ENCODE data around the gene LST1. TPM values are rescaled to one million over a fixed set of nuclear protein-coding genes. Genes with fewer than 3 reads are reported as not detected.
"Not testable (repeated sequence)": the region's sequence is repeated elsewhere in the genome, so short reads cannot be mapped to it uniquely, and the experiment has no call there.

LST1 gene
- total RNA-seq, 2 donors from 2014 or later, result 2.8 to 8.5 TPM

DNA sequence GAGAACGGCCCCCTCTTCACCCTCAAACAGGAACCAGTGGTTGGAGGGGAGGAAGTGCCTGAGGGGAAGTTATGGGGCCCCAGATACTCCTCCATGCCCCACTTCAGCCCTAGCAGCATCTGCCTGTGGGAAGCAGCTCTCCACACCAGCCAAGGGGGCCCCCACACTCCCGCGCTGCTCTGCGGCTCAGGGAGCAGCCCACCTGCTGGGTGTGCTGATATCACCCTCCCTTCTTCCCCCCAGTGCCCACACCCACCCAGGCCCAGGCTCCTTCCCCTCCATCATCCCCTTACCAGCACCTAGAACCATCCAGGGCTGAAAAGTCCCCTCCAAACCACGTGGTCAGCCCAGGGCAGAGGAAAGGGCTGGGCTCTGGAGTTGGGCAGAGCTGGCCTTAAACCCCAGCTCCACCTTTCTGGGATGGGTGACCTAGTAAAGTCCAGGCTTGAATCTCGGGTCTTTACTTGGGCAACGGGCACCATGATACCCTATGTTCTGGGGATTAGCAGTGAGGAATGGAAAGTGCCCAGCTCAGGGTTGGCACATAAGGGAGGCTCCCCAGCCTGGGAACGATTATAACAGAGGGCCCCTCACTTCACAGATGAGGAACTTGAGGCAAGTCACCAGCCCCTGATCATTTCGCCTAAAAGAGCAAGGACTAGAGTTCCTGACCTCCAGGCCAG, 663 bp downstream of the LST1 start:
- H3K9me3 ChIP-seq, result no peaks in the 10 kb centered on the region
- no peak for TF ChIP-seq CTCF (IDR thresholded peaks at IDR 0.05)
- no peak overlapping the region for H3K27ac ChIP-seq
- H3K4me3 ChIP-seq, result no peak overlapping the region
- H3K27me3 ChIP-seq, result no peaks in the 10 kb centered on the region
- H3K36me3 ChIP-seq, result no peaks in the 10 kb centered on the region
- DNase-seq (ENCODE audit: low spot score), result no peak
- H3K4me1 ChIP-seq, result peaks cover 0 to 8% of the 10 kb centered on the region in 2 donors

GRCh38 chr6:31587791-31588777, 2.0 kb downstream of the LST1 start:
- H3K4me3 ChIP-seq, result no peak overlapping the region
- H3K27me3 ChIP-seq, result no peaks in the 10 kb centered on the region
- H3K27ac ChIP-seq, result no peak overlapping the region
- DNase-seq (ENCODE audit: low spot score), result no peak
- TF ChIP-seq CTCF (IDR thresholded peaks at IDR 0.05), result no peak
- no peaks in the 10 kb centered on the region for H3K9me3 ChIP-seq
- no peaks in the 10 kb centered on the region for H3K36me3 ChIP-seq
- no peaks in the 10 kb centered on the region for H3K4me1 ChIP-seq

GRCh38 chr6:31588871-31589650, 3.0 kb downstream of the LST1 start:
- no peak overlapping the region for H3K27ac ChIP-seq
- H3K4me3 ChIP-seq, result no peak overlapping the region
- H3K4me1 ChIP-seq, result no peaks in the 10 kb centered on the region
- TF ChIP-seq CTCF (IDR thresholded peaks at IDR 0.05), result no peak
- no peaks in the 10 kb centered on the region for H3K36me3 ChIP-seq
- H3K9me3 ChIP-seq, result no peaks in the 10 kb centered on the region
- DNase-seq (ENCODE audit: low spot score), result no peak
- H3K27me3 ChIP-seq, result no peaks in the 10 kb centered on the region

DNA sequence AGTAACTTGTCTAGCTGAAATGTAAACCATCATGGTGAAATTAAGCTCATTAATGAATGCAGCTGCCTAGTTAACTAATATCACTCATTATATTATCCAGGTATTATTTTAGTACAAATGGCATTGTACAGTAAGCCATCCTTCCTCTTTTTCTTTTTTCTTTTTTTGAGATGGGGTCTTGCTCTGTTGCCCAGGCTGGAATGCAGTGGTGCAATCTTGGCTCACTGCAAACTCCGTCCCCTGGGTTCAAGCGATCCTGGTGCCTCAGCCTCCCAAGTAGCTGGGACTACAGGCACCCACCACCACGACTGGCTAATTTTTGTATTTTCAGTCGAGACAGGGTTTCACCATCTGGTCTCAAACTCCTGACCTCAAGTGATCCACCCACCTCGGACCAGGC, 4.6 kb downstream of the LST1 start:
- not testable (repeated sequence) for H3K36me3 ChIP-seq; H3K27ac ChIP-seq; H3K4me1 ChIP-seq; DNase-seq (ENCODE audit: low spot score); H3K4me3 ChIP-seq; H3K9me3 ChIP-seq; H3K27me3 ChIP-seq

GRCh38 chr6:31592396-31592771, 6.3 kb downstream of the LST1 start:
- DNase-seq (ENCODE audit: low spot score), result no peak
- TF ChIP-seq CTCF (IDR thresholded peaks at IDR 0.05), result no peak
- no peak overlapping the region for H3K4me3 ChIP-seq
- H3K4me1 ChIP-seq, result no peaks in the 10 kb centered on the region
- H3K9me3 ChIP-seq, result no peaks in the 10 kb centered on the region
- no peaks in the 10 kb centered on the region for H3K27me3 ChIP-seq
- no peak overlapping the region for H3K27ac ChIP-seq
- no peaks in the 10 kb centered on the region for H3K36me3 ChIP-seq

DNA sequence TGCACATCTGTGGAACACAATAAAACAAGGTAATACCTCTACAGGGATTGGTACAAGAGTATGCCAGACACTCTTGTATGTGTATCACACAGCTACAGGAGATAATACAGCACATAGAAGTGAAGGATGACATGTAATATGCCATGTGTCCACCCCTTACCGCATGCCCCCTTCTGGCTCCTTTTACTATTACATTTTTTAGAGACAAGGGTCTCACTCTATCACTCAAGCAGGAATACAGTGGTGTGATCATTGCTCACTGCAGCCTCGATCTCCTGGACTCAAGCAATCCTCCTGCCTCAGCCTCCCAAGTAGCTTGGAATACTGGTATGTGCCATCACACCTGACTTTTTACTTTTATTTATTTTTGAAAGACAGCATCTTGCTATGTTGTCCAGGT, 10.9 kb downstream of the LST1 start:
- TF ChIP-seq CTCF (IDR thresholded peaks at IDR 0.05), result peak in 1 of 2 donors; percentile 45
- Histone ChIP-seq H3K27me3 (no peaks in the 10 kb centered on the region), H3K27ac (no peak overlapping the region), H3K4me3 (no peak overlapping the region), H3K9me3 (no peaks in the 10 kb centered on the region), H3K4me1 (no peaks in the 10 kb centered on the region), H3K36me3 (no peaks in the 10 kb centered on the region)
- no peak for DNase-seq (ENCODE audit: low spot score)

All from right atrium auricular region (tissue), 2 donors.